ENCODE results near the gene CCDC59. TPM values are rescaled to one million over a fixed set of nuclear protein-coding genes. Genes with fewer than 3 reads are reported as not detected.

Gene CCDC59, protein sequence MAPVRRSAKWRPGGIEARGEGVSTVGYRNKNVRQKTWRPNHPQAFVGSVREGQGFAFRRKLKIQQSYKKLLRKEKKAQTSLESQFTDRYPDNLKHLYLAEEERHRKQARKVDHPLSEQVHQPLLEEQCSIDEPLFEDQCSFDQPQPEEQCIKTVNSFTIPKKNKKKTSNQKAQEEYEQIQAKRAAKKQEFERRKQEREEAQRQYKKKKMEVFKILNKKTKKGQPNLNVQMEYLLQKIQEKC
- total RNA-seq, result 10 to 100 TPM; 55.2 to 76.6 (median 73.2) TPM

DNA sequence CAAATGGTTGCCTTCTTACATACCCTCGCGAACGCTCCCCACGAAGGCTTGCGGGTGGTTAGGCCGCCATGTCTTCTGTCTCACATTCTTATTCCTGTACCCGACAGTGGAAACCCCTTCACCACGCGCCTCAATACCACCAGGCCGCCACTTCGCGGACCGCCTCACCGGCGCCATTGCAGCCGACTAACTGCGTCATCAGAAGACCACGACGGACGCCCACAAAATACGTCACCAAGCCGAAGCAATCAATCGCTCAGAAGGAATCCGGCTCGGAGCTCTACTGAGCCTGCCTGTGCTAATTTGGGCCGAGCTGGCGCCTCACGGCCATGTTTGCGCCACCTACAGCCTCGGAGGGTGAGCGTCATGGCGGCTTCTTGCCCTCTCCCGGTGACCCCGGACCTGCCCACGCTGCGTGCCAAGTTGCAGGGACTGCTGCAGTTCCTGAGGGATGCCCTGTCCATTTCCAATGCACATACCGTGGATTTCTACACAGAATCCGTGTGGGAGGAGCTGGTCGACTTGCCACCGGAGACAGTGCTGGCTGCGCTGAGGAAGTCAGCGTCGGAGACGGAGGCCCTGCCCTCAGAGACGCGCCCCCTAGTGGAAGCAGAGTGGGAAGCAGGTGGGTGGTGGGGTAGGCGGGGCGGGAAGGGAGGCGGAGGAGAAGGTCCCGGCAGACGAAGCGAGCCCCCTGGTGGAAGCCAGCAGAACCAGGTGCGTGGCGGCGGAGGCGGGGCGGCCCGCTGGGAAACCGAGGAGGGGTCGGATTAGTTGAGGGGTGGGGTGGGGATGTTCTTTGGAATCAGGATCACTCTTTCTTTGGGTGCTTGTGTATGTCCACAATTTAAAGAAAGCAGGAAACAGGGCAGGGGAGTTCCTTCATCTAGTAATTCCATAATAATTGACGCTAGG, at the start of gene CCDC59, which contains the start of gene METTL25:
CCDC59 (minus strand) TSS at position 188 of the 915 bp plus-strand sequence; CDS start at position 177, 11 bp downstream.
METTL25 (plus strand) TSS at position 330 of the 915 bp plus-strand sequence; CDS start at position 367, 37 bp downstream.
- ATAC-seq (ENCODE audit: low FRiP score) (peak; percentile 99), DNase-seq (ENCODE audit: low spot score) (peak; percentile 93)
- TF ChIP-seq, protein P1, sequence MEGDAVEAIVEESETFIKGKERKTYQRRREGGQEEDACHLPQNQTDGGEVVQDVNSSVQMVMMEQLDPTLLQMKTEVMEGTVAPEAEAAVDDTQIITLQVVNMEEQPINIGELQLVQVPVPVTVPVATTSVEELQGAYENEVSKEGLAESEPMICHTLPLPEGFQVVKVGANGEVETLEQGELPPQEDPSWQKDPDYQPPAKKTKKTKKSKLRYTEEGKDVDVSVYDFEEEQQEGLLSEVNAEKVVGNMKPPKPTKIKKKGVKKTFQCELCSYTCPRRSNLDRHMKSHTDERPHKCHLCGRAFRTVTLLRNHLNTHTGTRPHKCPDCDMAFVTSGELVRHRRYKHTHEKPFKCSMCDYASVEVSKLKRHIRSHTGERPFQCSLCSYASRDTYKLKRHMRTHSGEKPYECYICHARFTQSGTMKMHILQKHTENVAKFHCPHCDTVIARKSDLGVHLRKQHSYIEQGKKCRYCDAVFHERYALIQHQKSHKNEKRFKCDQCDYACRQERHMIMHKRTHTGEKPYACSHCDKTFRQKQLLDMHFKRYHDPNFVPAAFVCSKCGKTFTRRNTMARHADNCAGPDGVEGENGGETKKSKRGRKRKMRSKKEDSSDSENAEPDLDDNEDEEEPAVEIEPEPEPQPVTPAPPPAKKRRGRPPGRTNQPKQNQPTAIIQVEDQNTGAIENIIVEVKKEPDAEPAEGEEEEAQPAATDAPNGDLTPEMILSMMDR (IDR thresholded peaks at IDR 0.05), result peak in 2 of 3 donors; percentile 8 to 95

DNA sequence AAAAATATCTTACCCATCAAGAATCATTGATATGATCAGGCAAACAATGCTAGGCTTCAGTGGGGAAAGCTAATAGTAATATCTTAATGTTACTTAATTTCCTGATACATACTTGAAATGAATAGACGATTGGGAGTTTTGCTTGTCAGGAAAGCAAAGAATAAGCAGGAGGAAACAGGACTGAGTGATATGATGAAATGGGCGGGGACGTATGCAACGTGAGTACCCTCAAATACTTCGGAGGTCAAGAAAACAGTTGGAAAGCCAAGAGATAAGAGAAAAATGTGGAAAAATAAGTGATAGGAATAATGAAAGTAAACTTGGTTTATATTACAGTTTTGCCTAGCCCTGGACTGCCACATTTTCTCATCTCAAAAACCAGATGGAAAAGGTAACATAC, 49.3 kb upstream of the CCDC59 start:
- TF ChIP-seq, protein P1 (IDR thresholded peaks at IDR 0.05), result no peak
- DNase-seq (ENCODE audit: low spot score), result no peak
- peak; percentile 78 for ATAC-seq (ENCODE audit: low FRiP score)

DNA sequence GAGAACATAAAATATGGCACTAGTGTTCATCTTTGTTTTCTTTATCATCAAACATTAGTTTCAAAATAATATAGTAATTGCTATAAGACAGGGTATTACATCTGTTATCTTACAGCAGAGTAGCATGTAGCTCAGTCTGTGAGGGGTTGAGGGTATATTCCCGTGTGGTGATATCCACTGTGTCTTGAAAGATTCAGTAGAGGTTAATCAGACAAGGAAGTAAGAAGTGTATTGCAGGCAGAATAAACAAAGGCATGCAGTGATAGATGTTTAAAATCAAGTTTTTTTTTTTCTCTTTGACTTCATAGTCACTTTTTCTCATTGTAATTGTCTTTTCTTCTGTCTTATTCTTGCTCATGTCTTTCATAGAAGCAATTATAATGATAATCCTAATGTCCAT, 48.5 kb upstream of the CCDC59 start:
- TF ChIP-seq, protein P1 (IDR thresholded peaks at IDR 0.05), result no peak

DNA sequence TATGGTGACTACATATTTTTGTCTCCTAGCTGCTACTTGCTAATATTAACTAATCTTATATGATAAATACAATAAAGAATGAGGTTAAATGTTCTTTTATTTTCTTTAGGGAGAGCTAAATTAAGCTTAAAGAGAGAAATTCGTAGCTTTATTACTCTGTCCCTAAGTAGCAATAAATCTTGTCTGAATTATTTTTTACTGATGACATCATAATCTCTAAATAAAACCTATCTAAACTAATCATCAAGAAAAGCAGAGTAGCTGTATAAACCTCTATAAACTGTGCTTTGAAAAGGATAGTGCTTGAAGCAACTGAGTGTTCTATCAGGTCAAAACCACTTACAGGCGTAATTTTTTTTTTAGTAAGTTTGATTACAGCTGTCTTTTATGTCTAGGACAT, 42.6 kb upstream of the CCDC59 start:
- ATAC-seq (ENCODE audit: low FRiP score) (no peak), DNase-seq (ENCODE audit: low spot score) (no peak)
- TF ChIP-seq, protein P1 (IDR thresholded peaks at IDR 0.05), result no peak

More for the DNA sequence above, 48.5 kb upstream of the CCDC59 start:
- DNase-seq (ENCODE audit: low spot score) (no peak), ATAC-seq (ENCODE audit: low FRiP score) (no peak)

DNA sequence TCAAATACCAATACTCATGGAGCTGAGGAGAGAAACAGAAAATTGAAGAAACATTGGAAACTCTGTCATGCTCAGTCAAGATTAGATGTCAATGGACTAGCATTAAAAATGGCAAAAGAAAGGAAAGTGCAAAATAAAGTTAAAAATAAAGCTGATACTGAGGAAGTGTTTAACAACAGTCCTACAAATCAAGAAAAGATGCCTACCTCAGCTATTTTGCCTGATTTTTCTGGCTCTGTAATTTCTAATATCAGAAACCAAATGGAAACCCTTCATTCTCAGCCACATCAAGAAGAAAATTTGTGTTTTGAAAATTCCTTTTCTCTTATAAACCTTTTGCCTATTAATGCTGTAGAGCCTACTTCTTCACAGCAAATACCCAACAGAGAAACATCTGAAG, 40.7 kb upstream of the CCDC59 start:
- ATAC-seq (ENCODE audit: low FRiP score) (no peak), DNase-seq (ENCODE audit: low spot score) (no peak)
- TF ChIP-seq, protein P1 (IDR thresholded peaks at IDR 0.05), result no peak

DNA sequence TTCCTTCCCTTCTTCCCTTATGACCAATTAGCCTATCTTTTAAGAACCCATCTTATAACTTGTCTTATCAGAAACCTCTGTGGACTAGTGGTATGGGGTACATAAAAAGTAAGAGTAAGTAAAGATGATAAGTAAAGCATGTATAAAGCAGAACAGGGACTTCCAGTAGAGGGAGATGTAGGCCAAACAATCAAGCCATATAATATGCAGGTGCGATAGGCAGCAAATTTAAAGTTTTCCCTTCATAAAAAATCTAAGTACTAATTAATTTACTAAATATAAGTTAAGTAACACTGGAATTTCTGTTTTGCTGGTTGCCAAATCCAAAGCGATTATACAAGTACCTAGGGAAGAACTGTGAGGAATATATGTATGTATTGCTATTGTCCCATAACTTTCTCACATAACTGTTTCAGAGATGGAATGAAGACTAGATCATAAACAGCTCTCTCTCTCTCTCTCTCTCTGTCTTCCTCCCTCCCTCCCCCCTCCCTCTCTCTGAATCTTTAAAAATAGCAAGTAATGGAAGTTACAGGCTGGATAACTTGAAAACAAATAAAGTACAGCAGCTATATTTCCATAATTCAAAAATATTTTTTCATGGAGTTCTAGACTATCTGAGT, 25.9 kb upstream of the CCDC59 start:
- no peak for ATAC-seq (ENCODE audit: low FRiP score)
- TF ChIP-seq, protein P1 (IDR thresholded peaks at IDR 0.05), result no peak

More for the DNA sequence above, 25.9 kb upstream of the CCDC59 start:
- no peak for DNase-seq (ENCODE audit: low spot score)
